HCT116 (cell line): ENCODE measurements around the gene NR5A2. TPM values are rescaled to one million over a fixed set of nuclear protein-coding genes. Genes with fewer than 3 reads are reported as not detected.

Experiments used
- ATAC-seq: fragments of 200-7000 bp; cut with Tn5 transposase; 2 replicates; pipeline ENCODE4 v1.9.1; 2020; ENCODE audit warnings: mild to moderate bottlenecking, moderate library complexity
- BruUV-seq: library from RNA; stranded (reverse); fragments of 400-500 nt; replicated peaks from 2 replicates; lab custom pipeline; 2021; lab: Mats Ljungman, UMichigan
- CTCF ChIA-PET: fragments of 300-600 bp; sonication (Branson Sonifier 250); formaldehyde crosslinking; loops from one replicate; lab custom pipeline; 2021; ENCODE audit warnings: antibody characterized with exemption; lab: Charles Lee
- POLR2A ChIA-PET: fragments of 300-600, 350-600 bp; sonication (Branson Sonifier 250); formaldehyde crosslinking; loops from one replicate; lab custom pipeline; 2021; ENCODE audit warnings: antibody characterized with exemption; lab: Charles Lee
- RAD21 ChIA-PET, 2 experiments: fragments of 300-600 bp; sonication (Branson Sonifier 250); formaldehyde crosslinking; loops; one replicate each; lab custom pipeline; 2023; ENCODE audit warnings: low total read pairs in 2 of 2; ENCODE audit not compliant: uncharacterized antibody in 2 of 2, unreplicated experiment in 2 of 2, low non-redundant PET in 1 of 2; lab: Charles Lee
- DNase-seq: peaks from one replicate; pipeline ENCODE4 v3.0.0-alpha.2; 2010; ENCODE audit warnings: low read depth, low spot score
- H2AFZ ChIP-seq: fragments of 200-600 bp; shearing (Covaris generic), sonication (generic); 2 replicates; pipeline ENCODE4 v1.6.1; 2017; ENCODE audit warnings: low read depth, mixed run types, mixed read lengths, antibody characterized with exemption, low read length; ENCODE audit not compliant: poor library complexity, severe bottlenecking
- H3K27ac ChIP-seq: 2 replicates; pipeline ENCODE4 v1.5.1; 2012; ENCODE audit warnings: low read depth, low read length
- H3K27me3 ChIP-seq: fragments of 200-600 bp; sonication (generic); 2 replicates; pipeline ENCODE4 v1.6.1; 2016; ENCODE audit warnings: mixed run types, low read length, mixed read lengths; ENCODE audit not compliant: insufficient read depth
- H3K36me3 ChIP-seq, 2 experiments: fragments of 200-500 bp in 1 of 2; fragments of 200-600 bp in 1 of 2; sonication (Bioruptor generic) in 1 of 2; sonication (generic) in 1 of 2; 2 replicates each; pipeline versions ENCODE4 v1.5.1 to v1.6.1; 2014 to 2016; ENCODE audit warnings: low read length in 2 of 2, inconsistent platforms in 1 of 2, mixed read lengths in 1 of 2, mixed run types in 1 of 2; ENCODE audit not compliant: insufficient read depth in 2 of 2, control insufficient read depth in 1 of 2
- H3K4me1 ChIP-seq, 2 experiments: fragments of 200-600 bp in 1 of 2; sonication (generic) in 1 of 2; 2 replicates each; pipeline versions ENCODE4 v1.5.1 to v1.6.1; 2012 to 2017; ENCODE audit warnings: low read length in 2 of 2, inconsistent platforms in 1 of 2, mild to moderate bottlenecking in 1 of 2, mixed read lengths in 1 of 2, mixed run types in 1 of 2, moderate library complexity in 1 of 2; ENCODE audit not compliant: insufficient read depth in 2 of 2, control insufficient read depth in 1 of 2
- H3K4me2 ChIP-seq: fragments of 200-600 bp; sonication (generic); 2 replicates; pipeline ENCODE4 v1.6.1; 2017; ENCODE audit warnings: mixed run types, low read length, mixed read lengths
- H3K4me3 ChIP-seq, 2 experiments: fragments of 200-600 bp in 1 of 2; sonication (generic) in 1 of 2; replicated peaks in 1 of 2; 2 replicates each; pipeline ENCODE4 v1.5.1; 2011 to 2016; ENCODE audit warnings: low read length in 2 of 2, control low read depth in 1 of 2, low read depth in 1 of 2, mild to moderate bottlenecking in 1 of 2, mixed read lengths in 1 of 2, mixed run types in 1 of 2
- H3K79me2 ChIP-seq: fragments of 200-600 bp; sonication (generic); 2 replicates; pipeline ENCODE4 v1.6.1; 2017; ENCODE audit warnings: mild to moderate bottlenecking, mixed run types, low read length, moderate library complexity, mixed read lengths; ENCODE audit not compliant: insufficient read depth
- H3K9ac ChIP-seq: fragments of 200-600 bp; sonication (generic); 2 replicates; pipeline ENCODE4 v1.6.1; 2016; ENCODE audit warnings: low read length, mixed read lengths
- H3K9me2 ChIP-seq: fragments of 200-600 bp; sonication (generic), shearing (Covaris generic); 2 replicates; pipeline ENCODE4 v1.6.1; 2017; ENCODE audit warnings: mixed run types, mild to moderate bottlenecking, moderate library complexity; ENCODE audit not compliant: insufficient read depth
- H3K9me3 ChIP-seq, 2 experiments: fragments of 200-500 bp in 1 of 2; fragments of 200-600 bp in 1 of 2; sonication (Bioruptor generic) in 1 of 2; sonication (generic) in 1 of 2; 2 replicates each; pipeline ENCODE4 v1.6.1; 2014 to 2017; ENCODE audit warnings: low read length in 2 of 2, mixed read lengths in 2 of 2, inconsistent platforms in 1 of 2, low read depth in 1 of 2, mild to moderate bottlenecking in 1 of 2, mixed run types in 1 of 2, moderate library complexity in 1 of 2; ENCODE audit not compliant: control insufficient read depth in 1 of 2, insufficient read depth in 1 of 2
- H4K20me1 ChIP-seq: fragments of 200-600 bp; sonication (generic), shearing (Covaris generic); 2 replicates; pipeline ENCODE4 v1.6.1; 2017; ENCODE audit warnings: mixed run types, mild to moderate bottlenecking, moderate library complexity; ENCODE audit not compliant: insufficient read depth
- CBX3 ChIP-seq: IDR thresholded peaks from 2 replicates; pipeline ENCODE4 v1.6.1; 2012; ENCODE audit warnings: low read depth
- CEBPB ChIP-seq: IDR thresholded peaks from 2 replicates; pipeline ENCODE4 v1.6.1; 2012; ENCODE audit warnings: low read depth
- CTCF ChIP-seq, 3 experiments: fragments of 200-600 bp in 1 of 3; sonication (generic) in 1 of 3; IDR thresholded peaks in 2 of 3; conservative IDR thresholded peaks in 1 of 3; 2 replicates each; pipeline ENCODE4 v1.5.1; 2012 to 2017; ENCODE audit warnings: low read depth in 2 of 3, low read length in 2 of 3, antibody characterized with exemption in 1 of 3, borderline replicate concordance in 1 of 3, control low read depth in 1 of 3, mild to moderate bottlenecking in 1 of 3, mixed read lengths in 1 of 3, mixed run types in 1 of 3, moderate library complexity in 1 of 3; ENCODE audit not compliant: insufficient read depth in 1 of 3
- EGR1 ChIP-seq: IDR thresholded peaks from 2 replicates; pipeline ENCODE4 v1.6.1; 2012; ENCODE audit warnings: low read depth
- EZH2 ChIP-seq: fragments of 200-600 bp; sonication (generic); IDR thresholded peaks from 2 replicates; pipeline ENCODE4 v1.6.1; 2017; ENCODE audit warnings: antibody characterized with exemption, mixed run types
- EZH2phosphoT487 ChIP-seq: fragments of 200-600 bp; IDR thresholded peaks from 2 replicates; pipeline ENCODE4 v1.6.1; 2018; ENCODE audit warnings: antibody characterized with exemption, borderline replicate concordance
- JUND ChIP-seq: IDR thresholded peaks from 2 replicates; pipeline ENCODE4 v1.6.1; 2012
- MAX ChIP-seq: IDR thresholded peaks from 2 replicates; pipeline ENCODE4 v1.6.1; 2012
- POLR2A ChIP-seq: IDR thresholded peaks from 2 replicates; pipeline ENCODE4 v1.7.0; 2011; ENCODE audit warnings: borderline replicate concordance; ENCODE audit not compliant: insufficient read depth, insufficient read length; ENCODE audit errors: extremely low read depth
- POLR2AphosphoS5 ChIP-seq: IDR thresholded peaks from 2 replicates; pipeline ENCODE4 v1.6.1; 2011; ENCODE audit warnings: mild to moderate bottlenecking, low read depth, low read length, moderate library complexity
- RAD21 ChIP-seq: IDR thresholded peaks from 2 replicates; pipeline ENCODE4 v1.6.1; 2012; ENCODE audit warnings: low read depth, mild to moderate bottlenecking
- REST ChIP-seq: IDR thresholded peaks from 2 replicates; pipeline ENCODE4 v1.6.1; 2012; ENCODE audit warnings: low read depth
- SIN3A ChIP-seq: IDR thresholded peaks from 2 replicates; pipeline ENCODE4 v1.6.1; 2012; ENCODE audit warnings: low read depth
- SRF ChIP-seq: IDR thresholded peaks from 2 replicates; pipeline ENCODE4 v1.6.1; 2012; ENCODE audit warnings: low read depth
- TCF7L2 ChIP-seq: IDR thresholded peaks from 2 replicates; pipeline ENCODE4 v1.7.0; 2011; ENCODE audit warnings: borderline replicate concordance, inconsistent platforms; ENCODE audit not compliant: insufficient read depth, insufficient read length; ENCODE audit errors: extremely low read depth
- YY1 ChIP-seq: IDR thresholded peaks from 2 replicates; pipeline ENCODE4 v1.6.1; 2011; ENCODE audit warnings: low read length, low read depth, moderate library complexity, mild to moderate bottlenecking; ENCODE audit not compliant: insufficient replicate concordance; ENCODE audit errors: extremely low read depth
- ZNF274 ChIP-seq: fragments of 200-500 bp; sonication (Bioruptor generic); IDR thresholded peaks from 2 replicates; pipeline ENCODE4 v1.6.1; 2014; ENCODE audit warnings: mild to moderate bottlenecking, low read depth, low read length, inconsistent platforms
- intact Hi-C: fragments of 100-400 bp; cut with micrococcal nuclease; formaldehyde crosslinking; loops from 2 replicates; pipeline ENCODE4 v1.10.0; 2022
- total RNA-seq: library from RNA; stranded (reverse); gene quantifications from one replicate; pipeline ENCODE4 v1.2.1, GENCODE V29; 2021; ENCODE audit not compliant: unreplicated experiment

The NR5A2 gene
- total RNA-seq, 1 experiment from 2014 or later = 0.91 TPM

- no peak overlapping the region for H3K9ac ChIP-seq
- H3K27me3 ChIP-seq = no peaks in the 10 kb centered on the region
- ChIA-PET RAD21 (no interaction called here), CTCF (no interaction called here), POLR2A (no interaction called here)
- no peaks in the 10 kb centered on the region for H4K20me1 ChIP-seq
- no peaks in the 10 kb centered on the region; a peak in 1 of 4 replicates for H3K4me1 ChIP-seq
- ATAC-seq (no peak), DNase-seq (no peak)
- no peak overlapping the region for H3K27ac ChIP-seq
- H3K9me3 ChIP-seq = no peaks in the 10 kb centered on the region
- BruUV-seq = no TSS peak
- no peak overlapping the region for H3K4me3 ChIP-seq
- intact Hi-C loops = no loop called here
- H3K36me3 ChIP-seq = no peaks in the 10 kb centered on the region
- no peaks in the 10 kb centered on the region for H3K79me2 ChIP-seq
- H3K9me2 ChIP-seq = no peaks in the 10 kb centered on the region
- TF ChIP-seq POLR2A (no peak), TCF7L2 (no peak), CTCF (IDR thresholded peaks at IDR 0.05 in 2 of 3, conservative IDR thresholded peaks at IDR 0.05 in 1 of 3; ENCODE audit: borderline replicate concordance in 1 of 3, insufficient read depth in 1 of 3, low read depth in 2 of 3, low read length in 2 of 3) (no peak), EGR1 (no peak), CBX3 (no peak), JUND (no peak), POLR2AphosphoS5 (no peak), EZH2 (no peak), EZH2phosphoT487 (no peak), SRF (no peak), YY1 (no peak), REST (no peak), MAX (no peak), ZNF274 (no peak), RAD21 (no peak), CEBPB (no peak), SIN3A (no peak)
- no peak overlapping the region for H2AFZ ChIP-seq
- H3K4me2 ChIP-seq = no peak overlapping the region
These were observed 20.7 kb downstream of the NR5A2 start for GRCh38 chr1:200048244-200048643.
